ENCODE data around the gene CFAP73. TPM values are rescaled to one million over a fixed set of nuclear protein-coding genes. Genes with fewer than 3 reads are reported as not detected.

The CFAP73 gene
- total and polyA plus RNA-seq, 2 of the 8 experiments (the other 6 are each of a cell fraction or from before 2014, with no cell fraction given), result 0.45 to 0.56 TPM

DNA sequence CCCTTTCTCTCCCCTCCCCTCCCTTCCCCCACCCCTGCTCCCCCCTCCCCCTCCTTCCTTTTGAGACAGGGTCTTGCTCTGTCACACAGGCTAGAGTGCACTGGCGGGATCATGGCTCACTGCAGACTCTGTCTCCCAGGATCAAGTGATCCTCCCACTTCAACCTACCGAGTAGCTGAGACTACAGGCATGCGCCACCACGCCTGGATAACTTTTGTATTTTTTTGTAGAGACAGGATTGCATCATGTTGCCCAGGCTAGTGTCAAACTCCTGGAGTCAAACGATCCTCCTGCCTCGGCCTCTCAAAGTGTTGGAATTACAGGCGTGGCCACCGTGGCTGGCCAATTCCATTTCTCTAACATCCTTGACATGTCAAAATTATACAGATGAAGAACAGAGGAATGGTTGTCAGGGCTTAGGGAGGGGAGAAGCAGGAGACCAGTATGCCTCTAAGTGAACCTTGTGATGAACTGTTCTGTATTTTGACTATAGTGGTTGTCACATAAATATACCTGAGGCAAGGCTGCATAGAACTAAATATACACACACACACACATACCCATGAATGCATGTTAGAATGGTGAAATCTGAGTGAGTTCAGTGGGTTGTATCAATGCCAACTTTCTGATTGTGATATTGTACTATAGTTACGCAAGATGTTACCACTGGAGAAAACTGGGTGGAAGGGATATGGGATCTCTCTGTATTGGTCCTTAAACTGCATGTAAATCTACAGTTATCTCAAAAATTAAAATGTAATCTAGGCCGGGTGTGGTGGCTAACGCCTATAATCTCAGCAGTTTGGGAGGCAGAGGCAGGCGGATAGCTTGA, 3.6 kb upstream of the CFAP73 start (continued):
- TF ChIP-seq, protein P1, sequence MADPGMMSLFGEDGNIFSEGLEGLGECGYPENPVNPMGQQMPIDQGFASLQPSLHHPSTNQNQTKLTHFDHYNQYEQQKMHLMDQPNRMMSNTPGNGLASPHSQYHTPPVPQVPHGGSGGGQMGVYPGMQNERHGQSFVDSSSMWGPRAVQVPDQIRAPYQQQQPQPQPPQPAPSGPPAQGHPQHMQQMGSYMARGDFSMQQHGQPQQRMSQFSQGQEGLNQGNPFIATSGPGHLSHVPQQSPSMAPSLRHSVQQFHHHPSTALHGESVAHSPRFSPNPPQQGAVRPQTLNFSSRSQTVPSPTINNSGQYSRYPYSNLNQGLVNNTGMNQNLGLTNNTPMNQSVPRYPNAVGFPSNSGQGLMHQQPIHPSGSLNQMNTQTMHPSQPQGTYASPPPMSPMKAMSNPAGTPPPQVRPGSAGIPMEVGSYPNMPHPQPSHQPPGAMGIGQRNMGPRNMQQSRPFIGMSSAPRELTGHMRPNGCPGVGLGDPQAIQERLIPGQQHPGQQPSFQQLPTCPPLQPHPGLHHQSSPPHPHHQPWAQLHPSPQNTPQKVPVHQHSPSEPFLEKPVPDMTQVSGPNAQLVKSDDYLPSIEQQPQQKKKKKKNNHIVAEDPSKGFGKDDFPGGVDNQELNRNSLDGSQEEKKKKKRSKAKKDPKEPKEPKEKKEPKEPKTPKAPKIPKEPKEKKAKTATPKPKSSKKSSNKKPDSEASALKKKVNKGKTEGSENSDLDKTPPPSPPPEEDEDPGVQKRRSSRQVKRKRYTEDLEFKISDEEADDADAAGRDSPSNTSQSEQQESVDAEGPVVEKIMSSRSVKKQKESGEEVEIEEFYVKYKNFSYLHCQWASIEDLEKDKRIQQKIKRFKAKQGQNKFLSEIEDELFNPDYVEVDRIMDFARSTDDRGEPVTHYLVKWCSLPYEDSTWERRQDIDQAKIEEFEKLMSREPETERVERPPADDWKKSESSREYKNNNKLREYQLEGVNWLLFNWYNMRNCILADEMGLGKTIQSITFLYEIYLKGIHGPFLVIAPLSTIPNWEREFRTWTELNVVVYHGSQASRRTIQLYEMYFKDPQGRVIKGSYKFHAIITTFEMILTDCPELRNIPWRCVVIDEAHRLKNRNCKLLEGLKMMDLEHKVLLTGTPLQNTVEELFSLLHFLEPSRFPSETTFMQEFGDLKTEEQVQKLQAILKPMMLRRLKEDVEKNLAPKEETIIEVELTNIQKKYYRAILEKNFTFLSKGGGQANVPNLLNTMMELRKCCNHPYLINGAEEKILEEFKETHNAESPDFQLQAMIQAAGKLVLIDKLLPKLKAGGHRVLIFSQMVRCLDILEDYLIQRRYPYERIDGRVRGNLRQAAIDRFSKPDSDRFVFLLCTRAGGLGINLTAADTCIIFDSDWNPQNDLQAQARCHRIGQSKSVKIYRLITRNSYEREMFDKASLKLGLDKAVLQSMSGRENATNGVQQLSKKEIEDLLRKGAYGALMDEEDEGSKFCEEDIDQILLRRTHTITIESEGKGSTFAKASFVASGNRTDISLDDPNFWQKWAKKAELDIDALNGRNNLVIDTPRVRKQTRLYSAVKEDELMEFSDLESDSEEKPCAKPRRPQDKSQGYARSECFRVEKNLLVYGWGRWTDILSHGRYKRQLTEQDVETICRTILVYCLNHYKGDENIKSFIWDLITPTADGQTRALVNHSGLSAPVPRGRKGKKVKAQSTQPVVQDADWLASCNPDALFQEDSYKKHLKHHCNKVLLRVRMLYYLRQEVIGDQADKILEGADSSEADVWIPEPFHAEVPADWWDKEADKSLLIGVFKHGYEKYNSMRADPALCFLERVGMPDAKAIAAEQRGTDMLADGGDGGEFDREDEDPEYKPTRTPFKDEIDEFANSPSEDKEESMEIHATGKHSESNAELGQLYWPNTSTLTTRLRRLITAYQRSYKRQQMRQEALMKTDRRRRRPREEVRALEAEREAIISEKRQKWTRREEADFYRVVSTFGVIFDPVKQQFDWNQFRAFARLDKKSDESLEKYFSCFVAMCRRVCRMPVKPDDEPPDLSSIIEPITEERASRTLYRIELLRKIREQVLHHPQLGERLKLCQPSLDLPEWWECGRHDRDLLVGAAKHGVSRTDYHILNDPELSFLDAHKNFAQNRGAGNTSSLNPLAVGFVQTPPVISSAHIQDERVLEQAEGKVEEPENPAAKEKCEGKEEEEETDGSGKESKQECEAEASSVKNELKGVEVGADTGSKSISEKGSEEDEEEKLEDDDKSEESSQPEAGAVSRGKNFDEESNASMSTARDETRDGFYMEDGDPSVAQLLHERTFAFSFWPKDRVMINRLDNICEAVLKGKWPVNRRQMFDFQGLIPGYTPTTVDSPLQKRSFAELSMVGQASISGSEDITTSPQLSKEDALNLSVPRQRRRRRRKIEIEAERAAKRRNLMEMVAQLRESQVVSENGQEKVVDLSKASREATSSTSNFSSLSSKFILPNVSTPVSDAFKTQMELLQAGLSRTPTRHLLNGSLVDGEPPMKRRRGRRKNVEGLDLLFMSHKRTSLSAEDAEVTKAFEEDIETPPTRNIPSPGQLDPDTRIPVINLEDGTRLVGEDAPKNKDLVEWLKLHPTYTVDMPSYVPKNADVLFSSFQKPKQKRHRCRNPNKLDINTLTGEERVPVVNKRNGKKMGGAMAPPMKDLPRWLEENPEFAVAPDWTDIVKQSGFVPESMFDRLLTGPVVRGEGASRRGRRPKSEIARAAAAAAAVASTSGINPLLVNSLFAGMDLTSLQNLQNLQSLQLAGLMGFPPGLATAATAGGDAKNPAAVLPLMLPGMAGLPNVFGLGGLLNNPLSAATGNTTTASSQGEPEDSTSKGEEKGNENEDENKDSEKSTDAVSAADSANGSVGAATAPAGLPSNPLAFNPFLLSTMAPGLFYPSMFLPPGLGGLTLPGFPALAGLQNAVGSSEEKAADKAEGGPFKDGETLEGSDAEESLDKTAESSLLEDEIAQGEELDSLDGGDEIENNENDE (IDR thresholded peaks at IDR 0.05; ENCODE audit: insufficient replicate concordance, low read length), result no peak
- TF ChIP-seq NRF1 (IDR thresholded peaks at IDR 0.05; ENCODE audit: low read depth, low read length), result no peak
- no peak for TF ChIP-seq RBBP5 (IDR thresholded peaks at IDR 0.05; ENCODE audit: borderline replicate concordance, low read depth, low read length)
- TF ChIP-seq, protein P2, sequence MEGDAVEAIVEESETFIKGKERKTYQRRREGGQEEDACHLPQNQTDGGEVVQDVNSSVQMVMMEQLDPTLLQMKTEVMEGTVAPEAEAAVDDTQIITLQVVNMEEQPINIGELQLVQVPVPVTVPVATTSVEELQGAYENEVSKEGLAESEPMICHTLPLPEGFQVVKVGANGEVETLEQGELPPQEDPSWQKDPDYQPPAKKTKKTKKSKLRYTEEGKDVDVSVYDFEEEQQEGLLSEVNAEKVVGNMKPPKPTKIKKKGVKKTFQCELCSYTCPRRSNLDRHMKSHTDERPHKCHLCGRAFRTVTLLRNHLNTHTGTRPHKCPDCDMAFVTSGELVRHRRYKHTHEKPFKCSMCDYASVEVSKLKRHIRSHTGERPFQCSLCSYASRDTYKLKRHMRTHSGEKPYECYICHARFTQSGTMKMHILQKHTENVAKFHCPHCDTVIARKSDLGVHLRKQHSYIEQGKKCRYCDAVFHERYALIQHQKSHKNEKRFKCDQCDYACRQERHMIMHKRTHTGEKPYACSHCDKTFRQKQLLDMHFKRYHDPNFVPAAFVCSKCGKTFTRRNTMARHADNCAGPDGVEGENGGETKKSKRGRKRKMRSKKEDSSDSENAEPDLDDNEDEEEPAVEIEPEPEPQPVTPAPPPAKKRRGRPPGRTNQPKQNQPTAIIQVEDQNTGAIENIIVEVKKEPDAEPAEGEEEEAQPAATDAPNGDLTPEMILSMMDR (IDR thresholded peaks at IDR 0.05; ENCODE audit: control extremely low read depth in 1 of 3, insufficient read depth in 1 of 3, low read depth in 1 of 3, low read length in 3 of 3), result no peak
- TF ChIP-seq SIRT6 (IDR thresholded peaks at IDR 0.05; ENCODE audit: low read length), result no peak
- no peak for TF ChIP-seq EZH2 (IDR thresholded peaks at IDR 0.05; ENCODE audit: low read depth, low read length, severe bottlenecking)
- TF ChIP-seq GABPA (IDR thresholded peaks at IDR 0.05; ENCODE audit: borderline replicate concordance, insufficient read depth, low read length), result no peak

Data from H1 (cell line).